HCT116 (cell line): Measurements from ENCODE around the gene TCF7. TPM values are rescaled to one million over a fixed set of nuclear protein-coding genes. Genes with fewer than 3 reads are reported as not detected.

Experiments
- ATAC-seq: fragments of 200-7000 bp; cut with Tn5 transposase; 2 replicates; pipeline ENCODE4 v1.9.1; 2020; ENCODE audit warnings: mild to moderate bottlenecking, moderate library complexity
- BruUV-seq: library from RNA; stranded (reverse); fragments of 400-500 nt; replicated peaks from 2 replicates; lab custom pipeline; 2021; lab: Mats Ljungman, UMichigan
- CTCF ChIA-PET: fragments of 300-600 bp; sonication (Branson Sonifier 250); formaldehyde crosslinking; loops from one replicate; lab custom pipeline; 2021; ENCODE audit warnings: antibody characterized with exemption; lab: Charles Lee
- POLR2A ChIA-PET: fragments of 300-600, 350-600 bp; sonication (Branson Sonifier 250); formaldehyde crosslinking; loops from one replicate; lab custom pipeline; 2021; ENCODE audit warnings: antibody characterized with exemption; lab: Charles Lee
- RAD21 ChIA-PET, 2 experiments: fragments of 300-600 bp; sonication (Branson Sonifier 250); formaldehyde crosslinking; loops; one replicate each; lab custom pipeline; 2023; ENCODE audit warnings: low total read pairs in 2 of 2; ENCODE audit not compliant: uncharacterized antibody in 2 of 2, unreplicated experiment in 2 of 2, low non-redundant PET in 1 of 2; lab: Charles Lee
- DNase-seq: peaks from one replicate; pipeline ENCODE4 v3.0.0-alpha.2; 2010; ENCODE audit warnings: low read depth, low spot score
- H2AFZ ChIP-seq: fragments of 200-600 bp; shearing (Covaris generic), sonication (generic); 2 replicates; pipeline ENCODE4 v1.6.1; 2017; ENCODE audit warnings: low read depth, mixed run types, mixed read lengths, antibody characterized with exemption, low read length; ENCODE audit not compliant: poor library complexity, severe bottlenecking
- H3K27ac ChIP-seq: 2 replicates; pipeline ENCODE4 v1.5.1; 2012; ENCODE audit warnings: low read depth, low read length
- H3K27me3 ChIP-seq: fragments of 200-600 bp; sonication (generic); 2 replicates; pipeline ENCODE4 v1.6.1; 2016; ENCODE audit warnings: mixed run types, low read length, mixed read lengths; ENCODE audit not compliant: insufficient read depth
- H3K36me3 ChIP-seq, 2 experiments: fragments of 200-500 bp in 1 of 2; fragments of 200-600 bp in 1 of 2; sonication (Bioruptor generic) in 1 of 2; sonication (generic) in 1 of 2; 2 replicates each; pipeline versions ENCODE4 v1.5.1 to v1.6.1; 2014 to 2016; ENCODE audit warnings: low read length in 2 of 2, inconsistent platforms in 1 of 2, mixed read lengths in 1 of 2, mixed run types in 1 of 2; ENCODE audit not compliant: insufficient read depth in 2 of 2, control insufficient read depth in 1 of 2
- H3K4me1 ChIP-seq, 2 experiments: fragments of 200-600 bp in 1 of 2; sonication (generic) in 1 of 2; 2 replicates each; pipeline versions ENCODE4 v1.5.1 to v1.6.1; 2012 to 2017; ENCODE audit warnings: low read length in 2 of 2, inconsistent platforms in 1 of 2, mild to moderate bottlenecking in 1 of 2, mixed read lengths in 1 of 2, mixed run types in 1 of 2, moderate library complexity in 1 of 2; ENCODE audit not compliant: insufficient read depth in 2 of 2, control insufficient read depth in 1 of 2
- H3K4me2 ChIP-seq: fragments of 200-600 bp; sonication (generic); 2 replicates; pipeline ENCODE4 v1.6.1; 2017; ENCODE audit warnings: mixed run types, low read length, mixed read lengths
- H3K4me3 ChIP-seq, 2 experiments: fragments of 200-600 bp in 1 of 2; sonication (generic) in 1 of 2; replicated peaks in 1 of 2; 2 replicates each; pipeline ENCODE4 v1.5.1; 2011 to 2016; ENCODE audit warnings: low read length in 2 of 2, control low read depth in 1 of 2, low read depth in 1 of 2, mild to moderate bottlenecking in 1 of 2, mixed read lengths in 1 of 2, mixed run types in 1 of 2
- H3K79me2 ChIP-seq: fragments of 200-600 bp; sonication (generic); 2 replicates; pipeline ENCODE4 v1.6.1; 2017; ENCODE audit warnings: mild to moderate bottlenecking, mixed run types, low read length, moderate library complexity, mixed read lengths; ENCODE audit not compliant: insufficient read depth
- H3K9ac ChIP-seq: fragments of 200-600 bp; sonication (generic); 2 replicates; pipeline ENCODE4 v1.6.1; 2016; ENCODE audit warnings: low read length, mixed read lengths
- H3K9me2 ChIP-seq: fragments of 200-600 bp; sonication (generic), shearing (Covaris generic); 2 replicates; pipeline ENCODE4 v1.6.1; 2017; ENCODE audit warnings: mixed run types, mild to moderate bottlenecking, moderate library complexity; ENCODE audit not compliant: insufficient read depth
- H3K9me3 ChIP-seq, 2 experiments: fragments of 200-500 bp in 1 of 2; fragments of 200-600 bp in 1 of 2; sonication (Bioruptor generic) in 1 of 2; sonication (generic) in 1 of 2; 2 replicates each; pipeline ENCODE4 v1.6.1; 2014 to 2017; ENCODE audit warnings: low read length in 2 of 2, mixed read lengths in 2 of 2, inconsistent platforms in 1 of 2, low read depth in 1 of 2, mild to moderate bottlenecking in 1 of 2, mixed run types in 1 of 2, moderate library complexity in 1 of 2; ENCODE audit not compliant: control insufficient read depth in 1 of 2, insufficient read depth in 1 of 2
- H4K20me1 ChIP-seq: fragments of 200-600 bp; sonication (generic), shearing (Covaris generic); 2 replicates; pipeline ENCODE4 v1.6.1; 2017; ENCODE audit warnings: mixed run types, mild to moderate bottlenecking, moderate library complexity; ENCODE audit not compliant: insufficient read depth
- CBX3 ChIP-seq: IDR thresholded peaks from 2 replicates; pipeline ENCODE4 v1.6.1; 2012; ENCODE audit warnings: low read depth
- CEBPB ChIP-seq: IDR thresholded peaks from 2 replicates; pipeline ENCODE4 v1.6.1; 2012; ENCODE audit warnings: low read depth
- EGR1 ChIP-seq: IDR thresholded peaks from 2 replicates; pipeline ENCODE4 v1.6.1; 2012; ENCODE audit warnings: low read depth
- EZH2 ChIP-seq: fragments of 200-600 bp; sonication (generic); IDR thresholded peaks from 2 replicates; pipeline ENCODE4 v1.6.1; 2017; ENCODE audit warnings: antibody characterized with exemption, mixed run types
- FOSL1 ChIP-seq: IDR thresholded peaks from 2 replicates; pipeline ENCODE4 v1.6.1; 2012; ENCODE audit warnings: low read depth
- JUND ChIP-seq: IDR thresholded peaks from 2 replicates; pipeline ENCODE4 v1.6.1; 2012
- POLR2A ChIP-seq: IDR thresholded peaks from 2 replicates; pipeline ENCODE4 v1.7.0; 2011; ENCODE audit warnings: borderline replicate concordance; ENCODE audit not compliant: insufficient read depth, insufficient read length; ENCODE audit errors: extremely low read depth
- POLR2AphosphoS5 ChIP-seq: IDR thresholded peaks from 2 replicates; pipeline ENCODE4 v1.6.1; 2011; ENCODE audit warnings: mild to moderate bottlenecking, low read depth, low read length, moderate library complexity
- RAD21 ChIP-seq: IDR thresholded peaks from 2 replicates; pipeline ENCODE4 v1.6.1; 2012; ENCODE audit warnings: low read depth, mild to moderate bottlenecking
- REST ChIP-seq: IDR thresholded peaks from 2 replicates; pipeline ENCODE4 v1.6.1; 2012; ENCODE audit warnings: low read depth
- SP1 ChIP-seq: IDR thresholded peaks from 2 replicates; pipeline ENCODE4 v1.6.1; 2012; ENCODE audit warnings: low read depth
- SRF ChIP-seq: IDR thresholded peaks from 2 replicates; pipeline ENCODE4 v1.6.1; 2012; ENCODE audit warnings: low read depth
- TCF7L2 ChIP-seq: IDR thresholded peaks from 2 replicates; pipeline ENCODE4 v1.7.0; 2011; ENCODE audit warnings: borderline replicate concordance, inconsistent platforms; ENCODE audit not compliant: insufficient read depth, insufficient read length; ENCODE audit errors: extremely low read depth
- YY1 ChIP-seq: IDR thresholded peaks from 2 replicates; pipeline ENCODE4 v1.6.1; 2011; ENCODE audit warnings: low read length, low read depth, moderate library complexity, mild to moderate bottlenecking; ENCODE audit not compliant: insufficient replicate concordance; ENCODE audit errors: extremely low read depth
- ZBTB33 ChIP-seq: IDR thresholded peaks from 2 replicates; pipeline ENCODE4 v1.6.1; 2011; ENCODE audit warnings: mild to moderate bottlenecking, low read length, moderate library complexity; ENCODE audit not compliant: insufficient replicate concordance; ENCODE audit errors: extremely low read depth
- ZFX ChIP-seq: fragments of 450-650 bp; IDR thresholded peaks from 2 replicates; pipeline ENCODE4 v1.6.1; 2017
- ZNF274 ChIP-seq: fragments of 200-500 bp; sonication (Bioruptor generic); IDR thresholded peaks from 2 replicates; pipeline ENCODE4 v1.6.1; 2014; ENCODE audit warnings: mild to moderate bottlenecking, low read depth, low read length, inconsistent platforms
- intact Hi-C: fragments of 100-400 bp; cut with micrococcal nuclease; formaldehyde crosslinking; loops from 2 replicates; pipeline ENCODE4 v1.10.0; 2022
- total RNA-seq: library from RNA; stranded (reverse); gene quantifications from one replicate; pipeline ENCODE4 v1.2.1, GENCODE V29; 2021; ENCODE audit not compliant: unreplicated experiment

TCF7 gene
- total RNA-seq, 1 experiment from 2014 or later, result 17.8 TPM

- ChIA-PET POLR2A (no interaction called here), RAD21 (no interaction called here), CTCF (no interaction called here)
- no TSS peak for BruUV-seq
- DNase-seq, result no peak
- H3K36me3 ChIP-seq, result no peaks in the 10 kb centered on the region
- no peaks in the 10 kb centered on the region for H3K9me3 ChIP-seq
- no peak overlapping the region for H3K27ac ChIP-seq
- no peaks in the 10 kb centered on the region for H3K9me2 ChIP-seq
- no peaks in the 10 kb centered on the region for H4K20me1 ChIP-seq
- no peak for ATAC-seq
- H3K4me2 ChIP-seq, result no peak overlapping the region
- H2AFZ ChIP-seq, result no peak overlapping the region
- H3K79me2 ChIP-seq, result no peaks in the 10 kb centered on the region
- H3K4me1 ChIP-seq, result peaks cover 0 to 4% of the 10 kb centered on the region in 2 experiments; a peak in 1 of 4 replicates
- H3K27me3 ChIP-seq, result peaks cover 5% of the 10 kb centered on the region; the same call in 1 of the 2 replicates
- intact Hi-C loops, result no loop called here
- TF ChIP-seq CBX3, result no peak
- TF ChIP-seq FOSL1, result no peak
- TF ChIP-seq EZH2, result no peak
- no peak for TF ChIP-seq RAD21
- TF ChIP-seq SRF, result no peak
- no peak for TF ChIP-seq POLR2AphosphoS5
- TF ChIP-seq EGR1, result no peak
- no peak for TF ChIP-seq ZFX
- TF ChIP-seq ZBTB33, result no peak
- no peak for TF ChIP-seq ZNF274
- TF ChIP-seq SP1, result no peak
- TF ChIP-seq JUND, result no peak
- TF ChIP-seq POLR2A, result no peak
- TF ChIP-seq REST, result no peak
- TF ChIP-seq CEBPB, result no peak
- TF ChIP-seq YY1, result no peak
- TF ChIP-seq TCF7L2, result no peak
- TF ChIP-seq, all 23 proteins: peak for 0
- no peak overlapping the region for H3K9ac ChIP-seq
- no peak overlapping the region for H3K4me3 ChIP-seq
Measured at GRCh38 chr5:134091626-134092121, 22.8 kb upstream of the TCF7 start.
